Fibroblast of lung (primary cell): ENCODE data around the gene RALGPS2. TPM values are rescaled to one million over a fixed set of nuclear protein-coding genes. Genes with fewer than 3 reads are reported as not detected.

ENCODE experiments used
- DNase-seq, 2 donors: peaks; one replicate each; pipeline versions ENCODE4 v3.0.0 to v3.0.0-alpha.2; 2010; ENCODE audit warnings: low read depth in 2 of 2
- H2AFZ ChIP-seq: 2 replicates; pipeline ENCODE4 v1.5.1; 2012; ENCODE audit warnings: low read length, control low read depth, inconsistent platforms
- H3K27ac ChIP-seq: 2 replicates; pipeline ENCODE4 v1.5.1; 2011; ENCODE audit warnings: low read length, control low read depth; ENCODE audit not compliant: insufficient read depth
- H3K27me3 ChIP-seq: 2 replicates; pipeline ENCODE4 v1.5.1; 2011; ENCODE audit warnings: mild to moderate bottlenecking, low read length; ENCODE audit not compliant: control insufficient read depth, insufficient read depth
- H3K36me3 ChIP-seq: 2 replicates; pipeline ENCODE4 v1.5.1; 2011; ENCODE audit warnings: low read length; ENCODE audit not compliant: control insufficient read depth, insufficient read depth
- H3K4me1 ChIP-seq: 2 replicates; pipeline ENCODE4 v1.5.1; 2011; ENCODE audit warnings: low read length; ENCODE audit not compliant: control insufficient read depth, insufficient read depth; ENCODE audit errors: extremely low read depth
- H3K4me2 ChIP-seq: 2 replicates; pipeline ENCODE4 v1.5.1; 2011; ENCODE audit warnings: low read length, control low read depth; ENCODE audit not compliant: insufficient read depth; ENCODE audit errors: extremely low read depth
- H3K4me3 ChIP-seq, 4 experiments: fragments of 200-600 bp in 1 of 4; sonication (generic) in 1 of 4; replicated peaks in 1 of 4; 2 replicates each; pipeline ENCODE4 v1.5.1; 2011 to 2016; ENCODE audit warnings: low read length in 4 of 4, low read depth in 3 of 4, mild to moderate bottlenecking in 3 of 4, control low read depth in 2 of 4, inconsistent platforms in 1 of 4, mixed read lengths in 1 of 4; ENCODE audit not compliant: insufficient read depth in 1 of 4; ENCODE audit errors: control extremely low read depth in 1 of 4
- H3K79me2 ChIP-seq: 2 replicates; pipeline ENCODE4 v1.5.1; 2012; ENCODE audit warnings: mild to moderate bottlenecking, low read length, inconsistent platforms; ENCODE audit not compliant: control insufficient read depth, insufficient read depth
- H3K9ac ChIP-seq: 2 replicates; pipeline ENCODE4 v1.5.1; 2011; ENCODE audit warnings: mild to moderate bottlenecking, low read length, control low read depth; ENCODE audit not compliant: insufficient read depth
- H3K9me3 ChIP-seq: 2 replicates; pipeline ENCODE4 v1.5.1; 2012; ENCODE audit warnings: low read depth, low read length; ENCODE audit not compliant: control insufficient read depth, insufficient read depth
- H4K20me1 ChIP-seq: 2 replicates; pipeline ENCODE4 v1.5.1; 2011; ENCODE audit warnings: low read length; ENCODE audit not compliant: control insufficient read depth, insufficient read depth; ENCODE audit errors: extremely low read depth
- EZH2 ChIP-seq: IDR thresholded peaks from 2 replicates; pipeline ENCODE4 v1.5.1; 2012; ENCODE audit warnings: low read length, control low read depth, mild to moderate bottlenecking; ENCODE audit errors: missing control alignments
- polyA plus RNA-seq, 2 donors: library from polyadenylated mRNA; depleted of rRNA in 1 of 2; stranded (reverse) in 1 of 2; unstranded in 1 of 2; fragments of >200 nt; gene quantifications; 2 replicates each; pipeline ENCODE4 v1.2.1, GENCODE V29; 2011 to 2012; ENCODE audit warnings: missing spikeins in 1 of 2
- total RNA-seq: library from RNA; depleted of rRNA; stranded (reverse); fragments of >200 nt; gene quantifications from 2 replicates; pipeline ENCODE4 v1.2.1, GENCODE V29; 2014
- TF ChIP-seq, protein P1 (sequence below), 2 donors: IDR thresholded peaks in 1 of 2; conservative IDR thresholded peaks in 1 of 2; 1 replicate in 1 of 2; 2 replicates in 1 of 2; pipeline ENCODE4 v1.5.1; 2011 to 2012; ENCODE audit warnings: low read length in 2 of 2, control low read depth in 1 of 2, inconsistent platforms in 1 of 2, low read depth in 1 of 2, mild to moderate bottlenecking in 1 of 2

The RALGPS2 gene
- total and polyA plus RNA-seq, 2 donors (not counting 1 experiment from before 2014, with no cell fraction given) = 53.8 to 69.7 TPM

DNA sequence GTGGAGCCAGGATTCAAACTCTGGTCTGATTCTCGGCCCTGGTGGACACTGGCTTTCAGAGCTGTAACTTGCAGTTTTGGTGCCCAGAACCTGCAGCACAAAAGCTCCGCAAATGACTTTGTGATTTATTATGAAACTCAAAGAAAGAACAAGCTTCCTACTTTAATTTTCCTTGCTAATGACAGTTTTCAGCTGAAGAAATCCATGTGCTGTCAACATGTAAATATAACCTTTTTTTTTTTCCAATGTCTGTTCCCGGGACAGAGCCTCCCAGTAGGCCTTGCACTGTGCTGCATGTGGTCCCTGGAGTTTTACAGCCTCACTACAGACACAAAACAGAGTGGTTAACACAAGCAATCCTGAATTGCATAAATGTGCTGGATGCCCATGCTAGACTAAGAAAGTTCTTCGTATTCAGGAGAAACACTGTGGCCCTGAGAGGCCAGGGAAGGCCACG lies 208.1 kb downstream of the RALGPS2 start:
- Histone ChIP-seq H4K20me1 (no peaks in the 10 kb centered on the region), H3K4me1 (peaks cover 3% of the 10 kb centered on the region), H3K27ac (no peak overlapping the region), H3K4me3 (no peak overlapping the region), H3K4me2 (no peak overlapping the region), H3K27me3 (no peaks in the 10 kb centered on the region), H2AFZ (no peak overlapping the region), H3K9ac (no peak overlapping the region), H3K9me3 (no peaks in the 10 kb centered on the region), H3K36me3 (no peaks in the 10 kb centered on the region), H3K79me2 (no peaks in the 10 kb centered on the region)
- no peak for TF ChIP-seq EZH2
- TF ChIP-seq, protein P1, sequence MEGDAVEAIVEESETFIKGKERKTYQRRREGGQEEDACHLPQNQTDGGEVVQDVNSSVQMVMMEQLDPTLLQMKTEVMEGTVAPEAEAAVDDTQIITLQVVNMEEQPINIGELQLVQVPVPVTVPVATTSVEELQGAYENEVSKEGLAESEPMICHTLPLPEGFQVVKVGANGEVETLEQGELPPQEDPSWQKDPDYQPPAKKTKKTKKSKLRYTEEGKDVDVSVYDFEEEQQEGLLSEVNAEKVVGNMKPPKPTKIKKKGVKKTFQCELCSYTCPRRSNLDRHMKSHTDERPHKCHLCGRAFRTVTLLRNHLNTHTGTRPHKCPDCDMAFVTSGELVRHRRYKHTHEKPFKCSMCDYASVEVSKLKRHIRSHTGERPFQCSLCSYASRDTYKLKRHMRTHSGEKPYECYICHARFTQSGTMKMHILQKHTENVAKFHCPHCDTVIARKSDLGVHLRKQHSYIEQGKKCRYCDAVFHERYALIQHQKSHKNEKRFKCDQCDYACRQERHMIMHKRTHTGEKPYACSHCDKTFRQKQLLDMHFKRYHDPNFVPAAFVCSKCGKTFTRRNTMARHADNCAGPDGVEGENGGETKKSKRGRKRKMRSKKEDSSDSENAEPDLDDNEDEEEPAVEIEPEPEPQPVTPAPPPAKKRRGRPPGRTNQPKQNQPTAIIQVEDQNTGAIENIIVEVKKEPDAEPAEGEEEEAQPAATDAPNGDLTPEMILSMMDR (conservative IDR thresholded peaks at IDR 0.05 in 1 of 2, IDR thresholded peaks at IDR 0.05 in 1 of 2; ENCODE audit: low read depth in 1 of 2, low read length in 2 of 2) = no peak
- DNase-seq = no peak

DNA sequence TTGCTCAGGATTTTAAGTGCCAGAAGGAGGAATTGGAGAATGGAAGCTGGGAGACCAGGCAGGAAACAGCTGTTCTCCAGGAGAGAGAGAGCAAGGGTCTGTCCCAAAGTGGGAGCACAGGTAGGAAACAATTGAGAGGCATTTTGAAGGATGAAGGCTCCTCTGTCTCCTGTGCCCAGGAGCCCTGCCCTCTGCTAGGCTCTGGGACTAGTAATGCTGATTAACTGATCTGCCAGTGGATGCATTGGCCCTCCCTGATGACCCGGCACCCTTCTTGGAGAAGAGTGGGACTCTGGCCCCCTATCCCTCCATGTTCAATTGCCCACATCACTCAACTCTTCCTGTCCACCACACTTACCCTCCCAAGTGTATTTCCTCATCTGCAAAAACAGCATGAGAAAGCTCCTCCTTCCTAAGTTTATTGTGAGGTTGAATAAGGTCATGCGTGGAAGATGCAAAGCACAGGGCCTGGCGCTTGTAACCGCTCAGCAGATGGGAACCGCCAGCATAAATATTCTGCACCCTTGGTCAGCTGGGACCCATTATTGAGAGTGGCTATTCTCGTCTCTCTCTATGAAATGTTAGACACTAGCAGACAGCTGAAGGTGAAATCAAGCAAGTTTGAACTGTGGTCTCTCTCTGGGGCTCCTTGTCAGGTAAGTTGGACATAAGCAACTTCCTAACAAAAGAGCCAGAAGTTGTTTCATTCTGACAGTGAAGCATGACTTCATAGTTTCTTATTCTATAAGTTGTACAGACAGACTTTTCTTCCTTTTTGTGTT lies 208.9 kb downstream of the RALGPS2 start:
- Histone ChIP-seq H3K4me3 (no peak overlapping the region), H3K36me3 (no peaks in the 10 kb centered on the region), H3K9ac (no peak overlapping the region), H3K9me3 (no peaks in the 10 kb centered on the region), H4K20me1 (no peaks in the 10 kb centered on the region), H3K27me3 (no peaks in the 10 kb centered on the region), H2AFZ (no peak overlapping the region), H3K79me2 (no peaks in the 10 kb centered on the region), H3K27ac (no peak overlapping the region), H3K4me1 (peaks cover 6% of the 10 kb centered on the region), H3K4me2 (no peak overlapping the region)
- TF ChIP-seq, protein P1 (conservative IDR thresholded peaks at IDR 0.05 in 1 of 2, IDR thresholded peaks at IDR 0.05 in 1 of 2; ENCODE audit: low read depth in 1 of 2, low read length in 2 of 2) = no peak
- no peak for TF ChIP-seq EZH2
- peak in 1 of 2 donors; percentile 25 for DNase-seq

DNA sequence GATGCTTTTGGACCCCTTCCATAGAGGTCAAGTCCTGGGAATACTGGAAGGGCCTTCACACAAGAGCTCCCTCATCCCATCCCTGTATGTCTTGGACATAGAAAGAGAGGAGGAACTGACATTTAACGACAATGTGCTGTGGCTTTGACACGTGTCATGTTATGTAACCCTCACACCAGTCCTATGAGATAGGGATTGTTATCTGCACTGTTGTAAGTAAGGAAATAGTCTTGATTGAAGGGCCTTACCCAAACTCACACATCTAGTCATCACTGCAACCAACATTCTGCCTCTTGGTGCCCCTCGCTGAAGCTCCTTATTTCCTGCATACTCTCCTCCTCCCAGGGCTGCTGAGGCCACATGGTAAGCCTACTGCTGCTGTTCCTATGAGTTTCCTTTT lies 209.5 kb downstream of the RALGPS2 start:
- H3K79me2 ChIP-seq = no peaks in the 10 kb centered on the region

More for the DNA sequence above, 209.5 kb downstream of the RALGPS2 start:
- TF ChIP-seq, protein P1 (conservative IDR thresholded peaks at IDR 0.05 in 1 of 2, IDR thresholded peaks at IDR 0.05 in 1 of 2; ENCODE audit: low read depth in 1 of 2, low read length in 2 of 2) = no peak
- TF ChIP-seq EZH2 = no peak
- H3K4me1 ChIP-seq = peaks cover 9% of the 10 kb centered on the region
- no peaks in the 10 kb centered on the region for H4K20me1 ChIP-seq
- H3K9ac ChIP-seq = no peak overlapping the region
- H2AFZ ChIP-seq = no peak overlapping the region
- H3K9me3 ChIP-seq = no peaks in the 10 kb centered on the region
- H3K4me2 ChIP-seq = no peak overlapping the region
- no peak overlapping the region for H3K4me3 ChIP-seq
- H3K36me3 ChIP-seq = no peaks in the 10 kb centered on the region
- no peak overlapping the region for H3K27ac ChIP-seq
- DNase-seq = no peak
- no peaks in the 10 kb centered on the region for H3K27me3 ChIP-seq
